Activated B cell treated with CpG ODN at 0.5 μM for 24 hours (primary cell): ENCODE data around the gene LCTL. TPM values are rescaled to one million over a fixed set of nuclear protein-coding genes. Genes with fewer than 3 reads are reported as not detected.

Source experiments
- ATAC-seq: fragments of 200-7000 bp; cut with Tn5 transposase; one replicate; pipeline ENCODE4 v1.10.0; 2021; ENCODE audit warnings: low read depth, mild to moderate bottlenecking, moderate library complexity
- CTCF ChIA-PET: fragments of 350-600 bp; sonication (Branson Sonifier 250); formaldehyde crosslinking; loops from one replicate; lab custom pipeline; 2021; ENCODE audit warnings: antibody characterized with exemption; lab: Charles Lee
- POLR2A ChIA-PET: fragments of 350-600 bp; sonication (Branson Sonifier 250); formaldehyde crosslinking; loops from one replicate; lab custom pipeline; 2021; ENCODE audit warnings: antibody characterized with exemption; lab: Charles Lee
- DNase-seq: peaks from one replicate; pipeline ENCODE4 v3.0.0; 2022
- H3K27ac Mint-ChIP-seq: one replicate; pipeline ENCODE4 v1.8.0; 2020; ENCODE audit warnings: mixed read lengths
- H3K27me3 Mint-ChIP-seq: one replicate; pipeline ENCODE4 v1.8.0; 2021; ENCODE audit warnings: mixed read lengths
- H3K36me3 Mint-ChIP-seq: one replicate; pipeline ENCODE4 v1.8.0; 2021; ENCODE audit warnings: low read depth, mixed read lengths
- H3K4me1 Mint-ChIP-seq: one replicate; pipeline ENCODE4 v1.8.0; 2021; ENCODE audit warnings: mixed read lengths
- H3K4me3 Mint-ChIP-seq: one replicate; pipeline ENCODE4 v1.8.0; 2020; ENCODE audit warnings: mild to moderate bottlenecking, mixed read lengths
- H3K9me3 Mint-ChIP-seq: one replicate; pipeline ENCODE4 v1.8.0; 2020; ENCODE audit warnings: mixed read lengths
- intact Hi-C: fragments of 100-400 bp; cut with micrococcal nuclease; formaldehyde crosslinking; loops from one replicate; pipeline ENCODE4 v1.15.1; 2024
- total RNA-seq: library from RNA; stranded (reverse); gene quantifications from 2 replicates; pipeline ENCODE4 v1.2.3, GENCODE V29; 2022
- TF ChIP-seq, protein P1 (sequence below): fragments of 200-600 bp; IDR thresholded peaks from one replicate; pipeline ENCODE4 v1.8.0; 2022; ENCODE audit warnings: antibody characterized with exemption, mild to moderate bottlenecking

The LCTL gene
- total RNA-seq, 1 donor from 2014 or later, result not detected

DNA sequence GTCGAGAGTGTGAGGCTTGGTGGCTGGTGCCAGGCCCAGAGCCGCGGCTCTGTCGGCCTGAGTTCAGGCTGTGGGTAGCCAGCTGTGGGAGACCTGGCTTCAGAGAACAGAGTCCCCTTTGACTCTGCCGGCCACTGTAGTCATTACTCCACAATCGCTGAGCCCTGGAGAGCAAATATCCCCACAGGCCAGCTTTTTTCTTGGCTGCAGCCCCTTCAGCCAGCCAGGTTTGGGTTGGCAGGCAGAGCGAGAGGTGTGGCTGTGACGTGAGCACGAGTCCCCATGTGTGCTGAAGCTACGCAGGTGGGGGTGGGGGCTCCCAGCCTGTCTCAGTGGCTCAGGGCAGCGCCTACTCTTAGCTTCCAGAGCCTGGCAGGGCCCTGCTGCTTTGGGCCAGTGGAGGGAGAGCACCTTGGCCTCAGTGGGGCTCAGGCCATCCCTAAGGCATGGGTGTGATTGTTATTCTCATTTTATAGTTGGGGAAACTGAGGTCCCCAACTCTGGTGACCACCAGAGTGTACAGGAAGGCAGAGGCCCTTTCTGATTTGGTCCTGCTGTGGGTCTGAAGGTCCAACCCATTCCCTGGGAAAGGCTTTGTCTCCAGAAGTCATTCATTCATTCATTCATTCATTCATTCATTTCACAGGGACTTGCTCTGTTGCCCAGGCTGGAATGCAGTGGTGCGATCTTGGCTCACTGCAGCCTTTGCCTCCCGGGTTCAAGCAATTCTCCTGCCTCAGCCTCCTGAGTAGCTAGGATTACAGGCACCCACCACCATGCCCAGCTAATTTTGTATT lies 45.7 kb upstream of the LCTL start:
- Mint-ChIP-seq H3K27me3 (no peaks in the 10 kb centered on the region), H3K36me3 (no peaks in the 10 kb centered on the region), H3K4me3 (no peak overlapping the region), H3K27ac (no peak overlapping the region), H3K9me3 (no peaks in the 10 kb centered on the region), H3K4me1 (peaks cover 34% of the 10 kb centered on the region)
- TF ChIP-seq, protein P1, sequence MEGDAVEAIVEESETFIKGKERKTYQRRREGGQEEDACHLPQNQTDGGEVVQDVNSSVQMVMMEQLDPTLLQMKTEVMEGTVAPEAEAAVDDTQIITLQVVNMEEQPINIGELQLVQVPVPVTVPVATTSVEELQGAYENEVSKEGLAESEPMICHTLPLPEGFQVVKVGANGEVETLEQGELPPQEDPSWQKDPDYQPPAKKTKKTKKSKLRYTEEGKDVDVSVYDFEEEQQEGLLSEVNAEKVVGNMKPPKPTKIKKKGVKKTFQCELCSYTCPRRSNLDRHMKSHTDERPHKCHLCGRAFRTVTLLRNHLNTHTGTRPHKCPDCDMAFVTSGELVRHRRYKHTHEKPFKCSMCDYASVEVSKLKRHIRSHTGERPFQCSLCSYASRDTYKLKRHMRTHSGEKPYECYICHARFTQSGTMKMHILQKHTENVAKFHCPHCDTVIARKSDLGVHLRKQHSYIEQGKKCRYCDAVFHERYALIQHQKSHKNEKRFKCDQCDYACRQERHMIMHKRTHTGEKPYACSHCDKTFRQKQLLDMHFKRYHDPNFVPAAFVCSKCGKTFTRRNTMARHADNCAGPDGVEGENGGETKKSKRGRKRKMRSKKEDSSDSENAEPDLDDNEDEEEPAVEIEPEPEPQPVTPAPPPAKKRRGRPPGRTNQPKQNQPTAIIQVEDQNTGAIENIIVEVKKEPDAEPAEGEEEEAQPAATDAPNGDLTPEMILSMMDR, result no peak
- no peak for ATAC-seq
- intact Hi-C loops, result no loop called here
- ChIA-PET CTCF (no interaction called here), POLR2A (no interaction called here)
- DNase-seq, result no peak

DNA sequence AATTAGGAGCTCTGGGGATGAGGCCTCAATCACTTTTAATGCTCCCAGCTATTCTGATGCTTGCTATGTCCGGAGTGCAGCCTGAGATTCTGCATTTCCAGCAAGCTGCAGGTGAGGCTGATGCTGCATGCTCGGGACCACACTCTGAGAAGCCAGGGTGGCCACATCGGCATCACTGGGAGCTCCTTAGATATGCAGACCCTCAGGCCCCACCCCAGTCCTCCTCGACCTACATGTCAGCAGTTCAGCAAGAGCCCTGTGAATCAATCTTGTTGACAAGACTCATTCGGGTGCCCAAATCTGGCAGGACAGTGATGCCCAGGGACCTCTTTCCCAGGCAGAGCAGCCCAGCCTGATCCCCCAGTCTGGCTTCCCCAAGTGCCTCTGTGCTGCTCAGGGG lies 44.1 kb upstream of the LCTL start:
- no peak for DNase-seq
- H3K4me3 Mint-ChIP-seq, result no peak overlapping the region
- POLR2A ChIA-PET, result no interaction called here
- no peaks in the 10 kb centered on the region for H3K9me3 Mint-ChIP-seq
- H3K27me3 Mint-ChIP-seq, result peaks cover 1% of the 10 kb centered on the region
- peaks cover 22% of the 10 kb centered on the region for H3K4me1 Mint-ChIP-seq
- ATAC-seq, result no peak
- TF ChIP-seq, protein P1, result no peak
- intact Hi-C loops, result no loop called here
- no peaks in the 10 kb centered on the region for H3K36me3 Mint-ChIP-seq
- CTCF ChIA-PET, result interaction anchor here (8.4 kb wide), 1 partner anchor 242 kb away, joined by 53 read pairs; no protein-coding TSS in a partner anchor
- H3K27ac Mint-ChIP-seq, result no peak overlapping the region

DNA sequence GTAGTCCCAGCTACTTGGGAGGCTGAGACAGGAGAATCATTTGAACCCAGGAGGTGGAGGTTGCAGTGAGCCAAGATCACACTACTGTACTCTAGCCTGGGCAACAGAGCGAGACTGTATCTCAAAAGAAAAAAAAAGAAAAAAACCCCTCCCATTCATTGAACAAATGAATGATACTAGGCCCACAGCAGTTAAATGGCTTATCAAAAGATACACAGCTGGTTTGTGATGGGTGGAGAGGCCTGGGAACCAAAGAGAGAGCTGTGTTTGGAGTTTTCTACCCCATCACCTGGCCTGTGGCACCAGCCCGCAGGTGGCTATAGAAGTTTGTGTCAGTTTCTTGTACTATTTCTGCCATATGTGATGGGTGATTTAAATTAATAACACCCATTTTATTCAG lies 43.1 kb upstream of the LCTL start:
- DNase-seq (no peak), ATAC-seq (no peak)
- H3K27ac Mint-ChIP-seq, result no peak overlapping the region
- no peak overlapping the region for H3K4me3 Mint-ChIP-seq
- POLR2A ChIA-PET, result interaction anchor here (0.7 kb wide), 1 partner anchor 111 kb away, joined by 3 read pairs; no protein-coding TSS in a partner anchor
- no peaks in the 10 kb centered on the region for H3K36me3 Mint-ChIP-seq
- H3K4me1 Mint-ChIP-seq, result peaks cover 12% of the 10 kb centered on the region
- intact Hi-C loops, result no loop called here
- no peaks in the 10 kb centered on the region for H3K9me3 Mint-ChIP-seq
- TF ChIP-seq, protein P1, result no peak
- CTCF ChIA-PET, result interaction anchor here (1.0 to 8.4 kb wide), 2 partner anchors 10 to 243 kb away, joined by 4 to 53 read pairs; no protein-coding TSS in a partner anchor
- peaks cover 1% of the 10 kb centered on the region for H3K27me3 Mint-ChIP-seq

DNA sequence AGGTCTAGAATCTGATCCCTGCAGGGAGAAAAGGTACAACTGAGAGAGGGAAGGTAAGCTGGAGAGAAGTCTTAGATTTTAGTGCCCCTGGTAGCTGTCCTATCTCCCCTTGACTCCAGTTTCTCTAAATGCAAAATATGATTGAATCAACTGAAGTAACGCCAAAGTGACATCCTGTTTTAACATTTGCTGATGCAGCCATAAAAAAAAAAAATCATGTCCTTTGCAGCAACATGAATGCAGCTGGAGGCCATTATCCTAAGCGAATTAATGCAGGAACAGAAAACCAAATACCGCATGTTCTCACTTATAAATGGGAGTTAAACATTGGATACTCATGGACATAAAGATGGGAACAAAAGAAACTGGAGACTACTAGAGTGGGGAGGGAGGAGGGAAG lies 42.4 kb upstream of the LCTL start:
- Mint-ChIP-seq H3K27ac (no peak overlapping the region), H3K4me1 (peaks cover 5% of the 10 kb centered on the region), H3K27me3 (peaks cover 3% of the 10 kb centered on the region), H3K36me3 (no peaks in the 10 kb centered on the region), H3K4me3 (no peak overlapping the region), H3K9me3 (no peaks in the 10 kb centered on the region)
- intact Hi-C loops, result no loop called here
- TF ChIP-seq, protein P1, result no peak
- no peak for DNase-seq
- CTCF ChIA-PET, result interaction anchor here (1.2 to 8.4 kb wide), 2 partner anchors 102 to 243 kb away, joined by 3 to 53 read pairs; no protein-coding TSS in a partner anchor
- no peak for ATAC-seq
- POLR2A ChIA-PET, result no interaction called here
